ENCODE measurements around the gene NDUFC2. TPM values are rescaled to one million over a fixed set of nuclear protein-coding genes. Genes with fewer than 3 reads are reported as not detected.

Gene NDUFC2
- total and polyA plus RNA-seq, 2 donors (not counting 1 experiment from before 2014, with no cell fraction given): 49.0 to 65.0 TPM

DNA sequence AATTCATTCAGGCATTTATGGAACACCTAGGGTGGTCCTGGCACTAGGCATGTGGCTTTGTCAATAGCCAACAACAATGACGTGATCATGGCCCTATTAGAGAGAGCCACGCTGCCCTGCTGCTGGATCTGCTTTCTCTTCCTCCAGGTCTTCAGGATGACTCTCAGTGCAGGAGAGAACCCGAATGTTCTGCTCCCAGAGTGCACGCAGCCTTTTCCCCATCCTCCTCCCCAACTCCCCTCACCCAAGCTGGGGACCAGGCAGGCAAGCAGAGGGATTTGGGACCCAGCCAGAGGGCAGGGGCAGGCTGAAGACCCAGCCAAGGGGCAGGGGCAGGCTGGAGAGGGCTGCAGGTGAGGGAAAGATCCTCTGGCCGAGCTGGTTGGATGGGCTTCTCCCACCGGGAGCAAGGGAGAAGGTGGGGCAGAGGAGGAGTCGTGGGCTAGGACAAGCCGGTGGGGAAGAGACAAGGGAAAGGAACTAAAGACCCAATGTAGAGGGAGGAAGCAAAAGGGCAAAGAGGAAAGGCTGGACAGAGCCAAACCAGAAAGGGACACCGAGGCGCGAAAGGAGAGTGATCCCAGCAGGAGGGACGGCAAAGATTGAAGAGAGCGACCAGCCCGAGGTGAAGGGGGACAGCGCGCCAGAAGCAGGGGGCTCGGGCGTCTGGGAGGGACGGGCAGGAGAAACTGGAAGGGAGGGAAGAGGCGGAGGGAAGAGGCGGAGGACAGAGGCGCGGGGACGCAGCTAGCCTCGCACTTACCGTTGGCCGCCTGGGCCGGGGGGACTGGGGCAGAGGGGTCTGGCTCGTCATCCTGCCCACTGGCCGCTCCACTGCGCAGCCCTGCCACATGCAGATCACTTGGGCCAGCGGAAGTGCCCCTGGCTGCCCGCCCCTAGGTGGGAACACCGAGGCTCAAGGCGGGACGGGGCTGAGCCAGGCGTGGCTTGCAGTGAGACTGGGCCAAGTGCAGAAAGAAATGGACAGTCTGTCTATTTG, 57.0 kb downstream of the NDUFC2 start, which contains the start of gene KCTD14:
Gene KCTD14 (minus strand): TSS at position 880 of the 1,000 bp plus-strand sequence. CDS start 27 bp downstream, at position 853.
- Mint-ChIP-seq H3K4me1 (peaks cover 2% of the 10 kb centered on the region), H3K4me3 (no peak within 1 kb of the TSS), H3K27me3 (peaks cover 28% of the 10 kb centered on the region), H3K9me3 (ENCODE audit: insufficient read depth) (peaks cover 1% of the 10 kb centered on the region), H3K27ac (no peak within 1 kb of the TSS)
- H3K36me3 ChIP-seq (replicated peaks in 1 of 2; ENCODE audit: control extremely low read depth in 1 of 2, control insufficient read depth in 1 of 2, extremely low read depth in 1 of 2, insufficient read depth in 2 of 2, low read length in 1 of 2): no peaks in the 10 kb centered on the region
- DNase-seq (no peak), ATAC-seq (ENCODE audit: low read depth) (no peak)
- H3K27ac ChIP-seq (ENCODE audit: low read length in 2 of 2): no peak within 1 kb of the TSS
- H4K20me1 ChIP-seq (ENCODE audit: control insufficient read depth, insufficient read depth, low read length, poor library complexity, severe bottlenecking): no peaks in the 10 kb centered on the region
- no peak within 1 kb of the TSS for H2AFZ ChIP-seq (ENCODE audit: insufficient read depth, low read depth, low read length, poor library complexity, severe bottlenecking)
- H3K4me2 ChIP-seq (replicated peaks; ENCODE audit: low read depth, low read length, poor library complexity, severe bottlenecking): no peak within 1 kb of the TSS
- H3K4me3 ChIP-seq (ENCODE audit: control extremely low read depth in 1 of 5, extremely low read depth in 1 of 5, insufficient read depth in 1 of 5, low read depth in 2 of 5, low read length in 4 of 5): no peak within 1 kb of the TSS
- peaks cover 0 to 7% (median 0%) of the 10 kb centered on the region in 3 donors for H3K9me3 ChIP-seq (ENCODE audit: control extremely low read depth in 1 of 3, control insufficient read depth in 2 of 3, insufficient read depth in 1 of 3, low read length in 2 of 3)
- 29% methylated on average over 35 of the region's 37 CpGs for WGBS (ENCODE audit: insufficient coverage)
- peaks cover 3 to 7% of the 10 kb centered on the region in 2 donors for H3K4me1 ChIP-seq (ENCODE audit: control insufficient read depth in 2 of 2, insufficient read depth in 2 of 2, low read length in 2 of 2)
- ChIA-PET POLR2A (no interaction called here), CTCF (interaction anchor here (1.1 kb wide), 1 partner anchor 23 kb away, joined by 3 read pairs; no protein-coding TSS in a partner anchor)
- peaks cover 0 to 20% (median 5%) of the 10 kb centered on the region in 4 experiments for H3K27me3 ChIP-seq (replicated peaks in 1 of 4; ENCODE audit: control extremely low read depth in 1 of 4, control insufficient read depth in 3 of 4, insufficient read depth in 4 of 4, low read length in 3 of 4)
- intact Hi-C loops (cut with micrococcal nuclease): no loop called here
- H3K9ac ChIP-seq (ENCODE audit: low read length): no peak within 1 kb of the TSS
- H3K79me2 ChIP-seq (ENCODE audit: control insufficient read depth, insufficient read depth, low read length): no peaks in the 10 kb centered on the region
- TF ChIP-seq, protein P1, sequence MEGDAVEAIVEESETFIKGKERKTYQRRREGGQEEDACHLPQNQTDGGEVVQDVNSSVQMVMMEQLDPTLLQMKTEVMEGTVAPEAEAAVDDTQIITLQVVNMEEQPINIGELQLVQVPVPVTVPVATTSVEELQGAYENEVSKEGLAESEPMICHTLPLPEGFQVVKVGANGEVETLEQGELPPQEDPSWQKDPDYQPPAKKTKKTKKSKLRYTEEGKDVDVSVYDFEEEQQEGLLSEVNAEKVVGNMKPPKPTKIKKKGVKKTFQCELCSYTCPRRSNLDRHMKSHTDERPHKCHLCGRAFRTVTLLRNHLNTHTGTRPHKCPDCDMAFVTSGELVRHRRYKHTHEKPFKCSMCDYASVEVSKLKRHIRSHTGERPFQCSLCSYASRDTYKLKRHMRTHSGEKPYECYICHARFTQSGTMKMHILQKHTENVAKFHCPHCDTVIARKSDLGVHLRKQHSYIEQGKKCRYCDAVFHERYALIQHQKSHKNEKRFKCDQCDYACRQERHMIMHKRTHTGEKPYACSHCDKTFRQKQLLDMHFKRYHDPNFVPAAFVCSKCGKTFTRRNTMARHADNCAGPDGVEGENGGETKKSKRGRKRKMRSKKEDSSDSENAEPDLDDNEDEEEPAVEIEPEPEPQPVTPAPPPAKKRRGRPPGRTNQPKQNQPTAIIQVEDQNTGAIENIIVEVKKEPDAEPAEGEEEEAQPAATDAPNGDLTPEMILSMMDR (IDR thresholded peaks at IDR 0.05): no peak
- TF ChIP-seq EZH2 (IDR thresholded peaks at IDR 0.05; ENCODE audit: borderline replicate concordance, insufficient read depth, low read depth, low read length, poor library complexity, severe bottlenecking): no peak

All from B cell (primary cell).